Stomach (tissue), 9 donors: ENCODE data around the gene PSEN2. TPM values are rescaled to one million over a fixed set of nuclear protein-coding genes. Genes with fewer than 3 reads are reported as not detected.
"Not testable (repeated sequence)": the region's sequence is repeated elsewhere in the genome, so short reads cannot be mapped to it uniquely, and the experiment has no call there.

Source experiments
- DNase-seq, 2 donors: peaks; one replicate each; pipeline versions ENCODE4 v3.0.0 to v3.0.0-alpha.2; 2013 to 2019
- H3K27ac ChIP-seq, 5 donors: fragments of 200-600 bp in 4 of 5; sonication (generic) in 4 of 5; one replicate each; pipeline ENCODE4 v1.5.1; 2013 to 2019; ENCODE audit warnings: mild to moderate bottlenecking in 1 of 5, moderate library complexity in 1 of 5
- H3K27me3 ChIP-seq, 3 donors: fragments of 200-600 bp; sonication (generic); one replicate each; pipeline ENCODE4 v1.5.1; 2017 to 2019; ENCODE audit warnings: mixed run types in 1 of 3
- H3K36me3 ChIP-seq, 4 donors: fragments of 200-600 bp; sonication (generic); 1 replicate in 3 of 4; 2 replicates in 1 of 4; pipeline ENCODE4 v1.5.1; 2016 to 2019
- H3K4me1 ChIP-seq, 4 donors: fragments of 200-600 bp; sonication (generic); one replicate each; pipeline ENCODE4 v1.5.1; 2016 to 2019
- H3K4me3 ChIP-seq, 4 donors: fragments of 200-600 bp; sonication (generic) in 3 of 4; one replicate each; pipeline ENCODE4 v1.5.1; 2016 to 2019; ENCODE audit warnings: mild to moderate bottlenecking in 1 of 4
- H3K9me3 ChIP-seq, 4 donors: fragments of 200-600 bp; sonication (generic); one replicate each; pipeline ENCODE4 v1.5.1; 2016 to 2019
- EP300 ChIP-seq: sonication (generic); formaldehyde crosslinking; IDR thresholded peaks from one replicate; pipeline ENCODE4 v1.6.1; 2017; ENCODE audit warnings: antibody characterized with exemption
- POLR2A ChIP-seq, 4 donors: fragments of 450-650 bp; IDR thresholded peaks; one replicate each; pipeline ENCODE4 v1.6.1; 2016; ENCODE audit warnings: antibody characterized with exemption in 4 of 4, control low read depth in 2 of 4, mild to moderate bottlenecking in 1 of 4, moderate library complexity in 1 of 4
- POLR2AphosphoS5 ChIP-seq, 3 donors: sonication (generic); formaldehyde crosslinking; IDR thresholded peaks; one replicate each; pipeline ENCODE4 v1.6.1; 2016; ENCODE audit warnings: antibody characterized with exemption in 3 of 3
- WGBS, 5 donors: extraction: QIAGEN DNeasy Blood & Tissue Kit in 3 of 5; methylation state at CpG; one replicate each; pipeline versions ENCODE4 v1.1.5 to v1.1.7; 2013 to 2018; 5-methylcytosine and 5-hydroxymethylcytosine counted together
- intact Hi-C: fragments of 100-400 bp; cut with DNase I; formaldehyde crosslinking; loops from one replicate; pipeline ENCODE4 v1.15.1; 2023; ENCODE audit warnings: low total_unique reads
- polyA plus RNA-seq, 3 donors: library from polyadenylated mRNA; stranded (reverse); fragments of 200-250 nt; gene quantifications; one replicate each; pipeline ENCODE4 v1.2.3, GENCODE V29; 2013
- total RNA-seq, 5 donors: library from RNA; depleted of rRNA; stranded (reverse); fragments of >200 nt; gene quantifications; one replicate each; pipeline versions ENCODE4 v1.1.0 to v1.2.3, GENCODE V29; 2014 to 2016
- TF ChIP-seq, protein P1 (sequence below), 7 experiments: fragments of 450-650 bp in 4 of 7; fragments of 200-600 bp in 3 of 7; sonication (generic) in 3 of 7; IDR thresholded peaks; one replicate each; pipeline ENCODE4 v1.5.1; 2016 to 2019; ENCODE audit warnings: antibody characterized with exemption in 7 of 7, control low read depth in 2 of 7, mild to moderate bottlenecking in 1 of 7
- donor health status: healthy with polysubstance abuse.
- donor health status: Bipolar disorder and iron deficiency.
- donor health status: healthy.

Gene PSEN2
- total and polyA plus RNA-seq, 8 donors: 2.7 to 36.2 (median 14.7) TPM

DNA sequence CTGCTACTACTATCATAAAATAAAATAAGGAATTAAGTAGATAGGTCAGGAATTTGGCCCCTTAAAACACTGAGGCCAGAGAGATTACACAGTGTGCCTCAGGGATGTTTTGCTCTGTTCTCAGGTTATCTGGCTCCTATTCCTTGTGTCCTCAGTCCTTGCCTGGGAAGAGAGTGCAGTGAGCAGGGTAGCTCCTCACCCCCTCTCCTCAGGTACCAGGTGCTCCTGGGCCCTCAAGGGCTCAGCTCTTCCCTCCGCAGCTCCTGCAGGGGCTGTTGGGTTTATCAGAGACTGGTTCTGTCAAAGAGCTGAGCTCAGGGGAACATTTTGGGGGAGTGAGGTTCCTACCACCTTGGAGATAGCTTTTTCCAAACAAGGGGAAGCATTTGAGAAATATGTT lies 49.6 kb downstream of the PSEN2 start:
- no peak for DNase-seq
- WGBS, 5 donors: 88 to 100% (median 91%) methylated on average over 1 of the region's 1 CpG
- no peaks in the 10 kb centered on the region for H3K27me3 ChIP-seq
- H3K4me1 ChIP-seq: no peaks in the 10 kb centered on the region
- TF ChIP-seq POLR2AphosphoS5 (IDR thresholded peaks at IDR 0.05) (no peak), POLR2A (IDR thresholded peaks at IDR 0.05) (no peak), EP300 (no peak)
- TF ChIP-seq, protein P1, sequence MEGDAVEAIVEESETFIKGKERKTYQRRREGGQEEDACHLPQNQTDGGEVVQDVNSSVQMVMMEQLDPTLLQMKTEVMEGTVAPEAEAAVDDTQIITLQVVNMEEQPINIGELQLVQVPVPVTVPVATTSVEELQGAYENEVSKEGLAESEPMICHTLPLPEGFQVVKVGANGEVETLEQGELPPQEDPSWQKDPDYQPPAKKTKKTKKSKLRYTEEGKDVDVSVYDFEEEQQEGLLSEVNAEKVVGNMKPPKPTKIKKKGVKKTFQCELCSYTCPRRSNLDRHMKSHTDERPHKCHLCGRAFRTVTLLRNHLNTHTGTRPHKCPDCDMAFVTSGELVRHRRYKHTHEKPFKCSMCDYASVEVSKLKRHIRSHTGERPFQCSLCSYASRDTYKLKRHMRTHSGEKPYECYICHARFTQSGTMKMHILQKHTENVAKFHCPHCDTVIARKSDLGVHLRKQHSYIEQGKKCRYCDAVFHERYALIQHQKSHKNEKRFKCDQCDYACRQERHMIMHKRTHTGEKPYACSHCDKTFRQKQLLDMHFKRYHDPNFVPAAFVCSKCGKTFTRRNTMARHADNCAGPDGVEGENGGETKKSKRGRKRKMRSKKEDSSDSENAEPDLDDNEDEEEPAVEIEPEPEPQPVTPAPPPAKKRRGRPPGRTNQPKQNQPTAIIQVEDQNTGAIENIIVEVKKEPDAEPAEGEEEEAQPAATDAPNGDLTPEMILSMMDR (IDR thresholded peaks at IDR 0.05): no peak
- peaks cover 0 to 14% (median 7%) of the 10 kb centered on the region in 4 donors for H3K36me3 ChIP-seq
- H3K9me3 ChIP-seq: no peaks in the 10 kb centered on the region
- intact Hi-C loops: no loop called here
- H3K27ac ChIP-seq: peak overlapping the region in 2 of 5 donors; percentile 12 to 64
- H3K4me3 ChIP-seq: no peak overlapping the region

- no peak for TF ChIP-seq EP300
- peak in 1 of 3 donors; percentile 22 for TF ChIP-seq POLR2AphosphoS5 (IDR thresholded peaks at IDR 0.05)
- Histone ChIP-seq H3K27ac (peak overlapping the region in 2 of 5 donors; percentile 23 to 64), H3K4me3 (no peak overlapping the region), H3K4me1 (no peaks in the 10 kb centered on the region), H3K36me3 (peaks cover 0 to 14% (median 7%) of the 10 kb centered on the region in 4 donors), H3K9me3 (no peaks in the 10 kb centered on the region), H3K27me3 (no peaks in the 10 kb centered on the region)
- DNase-seq: peak in 1 of 2 donors; percentile 71
- WGBS, 5 donors: 51 to 62% (median 56%) methylated on average over 2 of the region's 2 CpGs
- intact Hi-C loops: no loop called here
Measured at GRCh38 chr1:226920446-226920894, 50.1 kb downstream of the PSEN2 start.

DNA sequence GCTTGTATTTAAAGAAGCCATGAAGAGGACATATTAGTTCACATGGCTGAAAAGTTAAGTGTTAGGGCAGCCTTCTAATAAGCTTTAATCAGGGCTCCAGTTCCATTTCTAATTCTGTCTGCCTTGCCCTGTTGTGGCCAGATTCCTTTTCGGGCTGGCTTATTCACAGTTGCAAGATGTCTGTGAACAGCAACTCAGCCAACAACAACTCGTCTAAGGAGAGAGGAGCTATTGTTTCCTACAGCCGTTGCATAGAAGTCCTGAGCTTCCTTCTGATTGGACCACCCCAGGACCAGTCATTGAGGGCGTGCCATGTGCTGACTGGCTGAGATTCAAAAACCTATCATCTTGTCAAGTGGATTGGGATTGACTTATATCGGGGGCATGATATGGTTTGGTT lies 51.1 kb downstream of the PSEN2 start:
- Histone ChIP-seq H3K36me3 (peaks cover 0 to 14% (median 7%) of the 10 kb centered on the region in 4 donors), H3K4me1 (no peaks in the 10 kb centered on the region), H3K27me3 (no peaks in the 10 kb centered on the region), H3K27ac (no peak overlapping the region), H3K9me3 (no peaks in the 10 kb centered on the region), H3K4me3 (no peak overlapping the region)
- 89 to 94% (median 90%) methylated on average over 5 of the region's 5 CpGs for WGBS, 5 donors
- DNase-seq: no peak
- intact Hi-C loops: no loop called here
- TF ChIP-seq POLR2AphosphoS5 (IDR thresholded peaks at IDR 0.05) (no peak), EP300 (no peak), POLR2A (IDR thresholded peaks at IDR 0.05) (no peak)
- TF ChIP-seq, protein P1 (IDR thresholded peaks at IDR 0.05): no peak

DNA sequence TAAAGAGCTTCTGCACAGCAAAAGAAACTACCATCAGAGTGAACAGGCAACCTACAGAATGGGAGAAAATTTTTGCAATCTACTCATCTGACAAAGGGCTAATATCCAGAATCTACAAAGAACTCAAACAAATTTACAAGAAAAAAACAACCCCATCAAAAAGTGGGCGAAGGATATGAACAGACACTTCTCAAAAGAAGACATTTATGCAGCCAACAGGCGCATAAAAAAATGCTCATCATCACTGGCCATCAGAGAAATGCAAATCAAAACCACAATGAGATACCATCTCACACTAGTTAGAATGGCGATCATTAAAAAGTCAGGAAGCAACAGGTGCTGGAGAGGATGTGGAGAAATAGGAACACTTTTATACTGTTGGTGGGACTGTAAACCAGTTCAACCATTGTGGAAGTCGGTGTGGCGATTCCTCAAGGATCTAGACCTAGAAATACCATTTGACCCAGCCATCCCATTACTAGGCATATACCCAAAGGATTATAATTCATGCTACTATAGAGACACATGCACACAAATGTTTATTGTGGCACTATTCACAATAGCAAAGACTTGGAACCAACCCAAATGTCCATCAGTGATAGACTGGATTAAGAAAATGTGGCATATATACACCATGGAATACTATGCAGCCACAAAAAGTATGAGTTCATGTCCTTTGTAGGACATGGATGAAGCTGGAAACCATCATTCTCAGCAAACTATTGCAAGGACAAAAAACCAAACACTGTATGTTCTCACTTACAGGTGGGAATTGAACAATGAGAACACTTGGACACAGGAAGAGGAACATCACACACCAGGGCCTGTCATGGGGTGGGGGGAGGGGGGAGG lies 59.1 kb downstream of the PSEN2 start:
- H3K27me3 ChIP-seq, H3K4me3 ChIP-seq, DNase-seq, H3K4me1 ChIP-seq, H3K36me3 ChIP-seq, H3K9me3 ChIP-seq, H3K27ac ChIP-seq, intact Hi-C loops: not testable (repeated sequence)
- WGBS, 5 donors: 88 to 100% (median 94%) methylated on average over 4 to 5 of the region's 5 CpGs

GRCh38 chr1:226934483-226935237 lies 64.2 kb downstream of the PSEN2 start:
- no peak for TF ChIP-seq POLR2AphosphoS5 (IDR thresholded peaks at IDR 0.05)
- TF ChIP-seq POLR2A (IDR thresholded peaks at IDR 0.05): no peak
- TF ChIP-seq EP300: no peak
- TF ChIP-seq, protein P1 (IDR thresholded peaks at IDR 0.05): no peak
- 62 to 98% (median 96%) methylated on average over 3 of the region's 3 CpGs for WGBS, 5 donors
- intact Hi-C loops: no loop called here

More at GRCh38 chr1:226934483-226935237, 64.2 kb downstream of the PSEN2 start:
- Histone ChIP-seq H3K36me3 (no peaks in the 10 kb centered on the region), H3K27ac (no peak overlapping the region), H3K27me3 (no peaks in the 10 kb centered on the region), H3K4me1 (peaks cover 13 to 14% (median 13%) of the 10 kb centered on the region in 4 donors), H3K4me3 (no peak overlapping the region), H3K9me3 (peaks cover 0 to 16% (median 9%) of the 10 kb centered on the region in 4 donors)
- no peak for DNase-seq
